NCI-H82 treated with DMSO at 0.1 percent for 48 hours (cell line): ENCODE results near the gene ARMC10.
"Not testable (repeated sequence)": the region's sequence is repeated elsewhere in the genome, so short reads cannot be mapped to it uniquely, and the experiment has no call there.

Experiments used
- DNase-seq: peaks from one replicate; lab custom pipeline; 2025; ENCODE audit not compliant: unreplicated experiment; lab: John Stamatoyannopoulos, UW

The ARMC10 gene

GRCh38 chr7:103121641-103122040, 46.7 kb downstream of the ARMC10 start:
- no peak for DNase-seq

GRCh38 chr7:103123529-103123928, 48.6 kb downstream of the ARMC10 start:
- DNase-seq = no peak

DNA sequence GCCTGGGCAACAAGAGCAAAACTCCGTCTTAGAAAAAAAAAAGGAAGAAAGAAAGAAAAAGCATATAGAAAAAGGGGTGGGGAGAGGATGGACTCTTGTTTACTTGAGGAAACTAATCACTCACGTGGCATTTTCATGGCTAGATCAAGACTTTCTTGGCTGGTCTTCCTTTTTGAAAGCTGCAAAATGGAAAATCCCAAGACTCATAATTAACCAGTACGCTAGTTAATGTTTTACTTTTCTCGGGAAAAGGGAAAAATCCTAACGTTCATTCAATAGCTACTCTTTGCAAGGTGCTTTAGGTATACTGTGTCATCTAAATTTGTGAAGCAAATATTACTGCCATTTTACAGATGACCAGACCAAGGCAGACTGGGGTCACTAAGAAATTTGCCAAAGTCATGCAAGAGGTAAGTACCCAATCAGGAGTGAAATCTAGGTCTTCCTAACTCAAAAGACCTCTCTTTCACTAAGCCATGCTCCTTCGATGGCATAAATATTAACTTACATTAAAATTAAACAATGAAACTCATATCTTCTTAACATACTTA, 49.6 kb downstream of the ARMC10 start:
- no peak for DNase-seq

GRCh38 chr7:103127006-103127405, 52.1 kb downstream of the ARMC10 start:
- DNase-seq = no peak

- DNase-seq = no peak
These were observed 55.0 kb downstream of the ARMC10 start for GRCh38 chr7:103129702-103130549.

- no peak for DNase-seq
These were observed 56.1 kb downstream of the ARMC10 start for GRCh38 chr7:103130901-103131624.

- DNase-seq = no peak
These were observed 58.2 kb downstream of the ARMC10 start for GRCh38 chr7:103132995-103133688.

- DNase-seq = no peak
These were observed 60.1 kb downstream of the ARMC10 start for GRCh38 chr7:103134836-103135554.

DNA sequence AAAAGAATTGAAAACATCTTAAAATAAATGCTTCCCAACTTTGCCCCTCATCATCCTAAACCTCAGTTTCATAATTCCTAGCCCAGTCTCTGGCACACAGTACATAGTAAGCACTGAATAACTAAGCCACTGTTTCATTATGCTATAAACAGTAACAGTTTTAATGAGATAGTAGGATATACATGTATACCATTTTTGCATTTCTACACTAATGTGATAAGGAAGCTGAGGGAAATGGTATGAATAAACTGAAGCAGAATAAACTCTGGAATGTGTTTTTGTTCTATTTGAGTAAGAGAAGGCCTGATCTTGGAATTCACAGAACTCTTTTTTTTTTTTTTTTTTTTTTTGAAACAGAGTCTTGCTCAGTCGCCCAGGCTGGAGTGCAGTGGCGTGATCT, 65.1 kb downstream of the ARMC10 start:
- DNase-seq = no peak

GRCh38 chr7:103140685-103141084, 65.7 kb downstream of the ARMC10 start:
- DNase-seq = no peak

DNA sequence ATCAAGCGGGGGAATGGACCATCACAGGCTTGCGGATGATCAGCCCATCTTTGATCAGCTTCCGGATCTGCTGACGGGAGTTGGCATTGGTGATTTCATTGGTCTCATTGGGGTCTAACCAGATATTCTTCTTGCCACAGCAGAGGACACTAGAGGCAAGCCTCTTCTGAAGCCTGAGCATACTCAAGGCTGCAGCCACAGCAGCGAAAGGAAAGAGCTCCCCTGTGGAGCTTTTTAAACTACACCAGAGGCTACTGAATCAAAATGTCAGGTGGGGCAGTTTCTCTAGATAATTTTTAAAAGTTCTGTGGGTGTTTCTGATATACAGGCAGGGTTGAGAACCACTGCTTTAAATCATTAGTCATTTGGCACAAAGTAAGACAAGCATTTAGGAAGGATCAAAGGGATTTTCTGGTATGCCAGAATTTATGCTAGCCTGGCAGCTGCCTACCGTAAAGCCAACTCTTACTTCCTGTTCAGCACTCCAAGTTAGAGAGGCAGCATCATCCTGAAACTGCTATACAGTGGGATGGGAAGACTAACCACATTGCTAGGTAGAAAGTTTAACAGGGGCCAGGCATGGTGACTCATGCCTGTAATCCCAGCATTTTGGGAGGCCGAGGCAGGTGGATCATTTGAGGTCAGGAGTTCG, 66.9 kb downstream of the ARMC10 start:
- no peak for DNase-seq

DNA sequence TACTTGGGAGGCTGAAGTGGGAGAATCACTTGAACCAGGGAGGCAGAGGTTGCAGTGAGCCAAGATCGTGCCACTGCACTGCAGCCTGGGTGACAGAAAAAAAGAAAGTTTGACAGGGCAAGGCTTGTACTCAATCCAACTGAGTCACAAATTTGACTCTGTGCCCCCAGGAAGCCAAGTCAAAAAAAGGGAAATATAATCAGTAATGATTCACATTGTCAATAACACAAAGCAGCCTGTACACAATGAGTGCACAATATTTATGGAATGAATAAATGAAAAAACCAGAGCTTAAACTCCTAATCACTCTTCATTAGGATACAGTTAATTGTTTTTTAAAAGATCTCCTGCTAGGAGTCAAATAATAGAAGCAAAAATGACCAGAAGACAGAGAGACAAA, 67.6 kb downstream of the ARMC10 start:
- no peak for DNase-seq

GRCh38 chr7:103143868-103144267, 68.9 kb downstream of the ARMC10 start:
- DNase-seq = no peak

GRCh38 chr7:103144754-103145153, 69.8 kb downstream of the ARMC10 start:
- not testable (repeated sequence) for DNase-seq

DNA sequence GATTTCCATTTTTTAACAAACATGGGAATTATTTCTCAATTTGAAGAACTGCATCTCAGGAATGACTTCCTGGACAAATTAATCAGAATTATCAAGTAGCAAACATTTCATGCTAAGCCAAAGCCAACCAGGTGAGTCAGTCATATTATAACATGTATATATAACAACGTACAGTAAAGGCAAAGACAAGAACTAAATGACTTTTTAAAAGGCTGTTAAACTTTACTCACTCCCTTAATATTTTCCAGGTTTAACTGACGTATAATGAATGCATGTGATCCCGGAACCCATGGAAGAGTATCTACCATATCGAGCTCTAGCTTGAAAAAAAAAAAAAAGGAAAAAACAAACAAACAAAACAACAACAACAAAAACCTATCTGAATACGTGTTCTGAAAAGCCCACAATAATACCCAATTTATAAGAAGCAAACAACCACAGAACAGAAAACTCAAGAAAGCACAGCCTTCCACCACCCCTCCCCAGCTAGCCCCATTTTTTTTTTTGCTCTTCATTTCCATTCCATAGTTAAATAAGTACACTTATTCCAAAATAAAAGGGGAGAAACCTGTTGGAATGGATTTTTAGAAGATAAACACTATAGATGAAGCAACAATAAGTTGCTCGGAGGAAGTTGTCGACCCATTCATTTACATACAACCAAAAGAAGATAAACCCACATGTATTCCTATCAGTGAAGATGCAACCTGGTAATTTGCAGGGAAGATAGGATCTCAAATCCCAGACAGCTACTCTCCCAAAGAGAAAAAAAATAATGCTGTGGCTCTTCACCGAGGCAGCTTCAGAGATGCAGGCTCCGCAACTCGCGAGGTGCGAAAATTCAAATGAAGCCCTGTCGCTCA, 73.4 kb downstream of the ARMC10 start:
- no peak for DNase-seq
